GM10248 (cell line): ENCODE data around the gene HGFAC.

Source experiments
- CTCF ChIA-PET: fragments of 300-600 bp; sonication (Branson Sonifier 250); formaldehyde crosslinking; extraction: SDS; loops from one replicate; lab custom pipeline; 2021; ENCODE audit warnings: antibody characterized with exemption; lab: Yijun Ruan, JAX
- POLR2A ChIA-PET: fragments of 350-650 bp; sonication (Branson Sonifier 250); formaldehyde crosslinking; extraction: SDS; loops from one replicate; lab custom pipeline; 2020; ENCODE audit warnings: antibody characterized with exemption; lab: Yijun Ruan, JAX
- DNase-seq: peaks from one replicate; pipeline ENCODE4 v3.0.0; 2012; ENCODE audit errors: extremely low spot score
- TF ChIP-seq, protein P1 (sequence below): IDR thresholded peaks from 2 replicates; pipeline ENCODE4 v1.5.1; 2012; ENCODE audit warnings: mild to moderate bottlenecking, low read depth; ENCODE audit errors: extremely low read depth, missing control alignments, control extremely low read depth

HGFAC gene

DNA sequence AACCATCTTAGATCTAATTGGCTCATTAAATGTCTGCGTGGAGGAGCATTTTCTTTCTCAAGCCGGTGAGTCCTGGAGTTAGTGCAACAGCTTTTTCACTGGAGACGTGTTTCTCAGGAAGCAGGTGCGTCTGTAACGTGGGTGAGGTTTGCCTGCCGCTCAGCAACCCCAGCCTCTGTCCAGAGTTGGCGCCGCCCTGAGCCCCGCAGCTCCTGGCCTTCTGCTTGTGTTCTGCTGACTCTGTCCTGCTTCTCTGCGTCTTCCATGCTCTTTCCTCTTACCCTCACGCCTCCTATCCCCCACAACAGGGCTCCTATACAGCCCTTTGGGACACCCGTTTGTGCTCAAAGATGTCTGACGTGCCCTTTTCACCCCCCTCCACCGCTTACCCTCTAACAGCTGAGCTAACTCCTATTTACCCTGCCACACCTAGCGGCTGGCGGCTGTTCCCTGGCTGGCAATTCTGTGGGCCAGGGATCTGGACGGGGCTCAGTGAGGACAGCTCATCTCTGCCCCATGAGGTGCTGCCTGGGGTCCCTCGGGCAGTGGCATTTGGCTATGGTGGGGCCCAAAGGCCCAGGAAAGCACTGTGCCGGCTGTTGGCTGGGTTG, 40.1 kb downstream of the HGFAC start:
- DNase-seq = no peak
- TF ChIP-seq, protein P1, sequence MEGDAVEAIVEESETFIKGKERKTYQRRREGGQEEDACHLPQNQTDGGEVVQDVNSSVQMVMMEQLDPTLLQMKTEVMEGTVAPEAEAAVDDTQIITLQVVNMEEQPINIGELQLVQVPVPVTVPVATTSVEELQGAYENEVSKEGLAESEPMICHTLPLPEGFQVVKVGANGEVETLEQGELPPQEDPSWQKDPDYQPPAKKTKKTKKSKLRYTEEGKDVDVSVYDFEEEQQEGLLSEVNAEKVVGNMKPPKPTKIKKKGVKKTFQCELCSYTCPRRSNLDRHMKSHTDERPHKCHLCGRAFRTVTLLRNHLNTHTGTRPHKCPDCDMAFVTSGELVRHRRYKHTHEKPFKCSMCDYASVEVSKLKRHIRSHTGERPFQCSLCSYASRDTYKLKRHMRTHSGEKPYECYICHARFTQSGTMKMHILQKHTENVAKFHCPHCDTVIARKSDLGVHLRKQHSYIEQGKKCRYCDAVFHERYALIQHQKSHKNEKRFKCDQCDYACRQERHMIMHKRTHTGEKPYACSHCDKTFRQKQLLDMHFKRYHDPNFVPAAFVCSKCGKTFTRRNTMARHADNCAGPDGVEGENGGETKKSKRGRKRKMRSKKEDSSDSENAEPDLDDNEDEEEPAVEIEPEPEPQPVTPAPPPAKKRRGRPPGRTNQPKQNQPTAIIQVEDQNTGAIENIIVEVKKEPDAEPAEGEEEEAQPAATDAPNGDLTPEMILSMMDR = no peak
- ChIA-PET CTCF (interaction anchor here (0.8 to 5.0 kb wide), 13 partner anchors 10 to 384 kb away, joined by 3 to 48 read pairs (median 9); no protein-coding TSS in a partner anchor), POLR2A (no interaction called here)

DNA sequence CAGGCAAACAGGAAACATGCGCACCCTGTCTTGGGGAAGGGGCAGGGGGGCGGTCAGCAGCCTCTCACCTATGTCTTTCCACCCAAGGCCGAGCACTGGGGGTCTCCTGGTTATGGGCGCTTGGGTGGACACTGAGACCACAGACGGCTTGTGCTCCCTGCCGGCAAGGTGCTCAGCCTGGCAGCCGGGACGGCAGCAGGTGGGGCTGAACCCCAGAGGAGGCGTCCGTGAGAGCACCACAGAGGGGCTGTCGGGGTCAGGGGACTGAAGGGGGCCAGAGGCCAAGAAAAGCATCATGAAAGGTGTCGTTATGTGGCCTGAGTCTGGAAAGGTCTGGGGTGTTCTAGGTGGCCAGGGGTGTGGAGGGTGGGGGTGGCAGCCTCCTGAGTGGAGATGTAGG, 40.9 kb downstream of the HGFAC start:
- POLR2A ChIA-PET = no interaction called here
- TF ChIP-seq, protein P1 = no peak

DNA sequence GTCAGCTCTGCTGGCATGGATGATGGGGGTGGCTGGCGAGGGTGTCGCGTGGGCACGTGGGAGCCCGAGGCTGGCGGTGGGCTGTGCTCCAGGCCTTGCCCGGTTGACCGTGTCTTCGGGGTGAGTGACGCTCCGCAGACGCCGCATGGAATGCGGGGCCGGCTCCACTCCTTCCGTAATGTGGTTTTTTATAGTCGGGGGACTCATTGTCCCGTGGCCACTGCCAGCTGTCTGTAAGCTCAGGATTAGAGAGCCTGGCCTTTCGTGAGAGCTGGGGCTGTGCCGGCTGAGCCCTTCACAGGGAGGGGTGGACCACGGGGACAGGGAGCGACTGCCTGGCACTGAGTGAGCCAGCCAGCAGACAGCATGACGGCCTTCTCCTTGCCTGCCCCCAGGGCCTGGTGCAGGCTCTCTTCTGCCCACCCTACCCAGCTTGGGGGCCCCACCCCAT, 41.7 kb downstream of the HGFAC start:
- DNase-seq = no peak
- TF ChIP-seq, protein P1 = no peak
- ChIA-PET POLR2A (no interaction called here), CTCF (interaction anchor here (0.7 kb wide), 1 partner anchor 138 kb away, joined by 3 read pairs; no protein-coding TSS in a partner anchor)

More for the DNA sequence above, 40.9 kb downstream of the HGFAC start:
- CTCF ChIA-PET = interaction anchor here (2.7 to 3.9 kb wide), 2 partner anchors 12 to 31 kb away, joined by 16 to 41 read pairs; no protein-coding TSS in a partner anchor
- DNase-seq = no peak

DNA sequence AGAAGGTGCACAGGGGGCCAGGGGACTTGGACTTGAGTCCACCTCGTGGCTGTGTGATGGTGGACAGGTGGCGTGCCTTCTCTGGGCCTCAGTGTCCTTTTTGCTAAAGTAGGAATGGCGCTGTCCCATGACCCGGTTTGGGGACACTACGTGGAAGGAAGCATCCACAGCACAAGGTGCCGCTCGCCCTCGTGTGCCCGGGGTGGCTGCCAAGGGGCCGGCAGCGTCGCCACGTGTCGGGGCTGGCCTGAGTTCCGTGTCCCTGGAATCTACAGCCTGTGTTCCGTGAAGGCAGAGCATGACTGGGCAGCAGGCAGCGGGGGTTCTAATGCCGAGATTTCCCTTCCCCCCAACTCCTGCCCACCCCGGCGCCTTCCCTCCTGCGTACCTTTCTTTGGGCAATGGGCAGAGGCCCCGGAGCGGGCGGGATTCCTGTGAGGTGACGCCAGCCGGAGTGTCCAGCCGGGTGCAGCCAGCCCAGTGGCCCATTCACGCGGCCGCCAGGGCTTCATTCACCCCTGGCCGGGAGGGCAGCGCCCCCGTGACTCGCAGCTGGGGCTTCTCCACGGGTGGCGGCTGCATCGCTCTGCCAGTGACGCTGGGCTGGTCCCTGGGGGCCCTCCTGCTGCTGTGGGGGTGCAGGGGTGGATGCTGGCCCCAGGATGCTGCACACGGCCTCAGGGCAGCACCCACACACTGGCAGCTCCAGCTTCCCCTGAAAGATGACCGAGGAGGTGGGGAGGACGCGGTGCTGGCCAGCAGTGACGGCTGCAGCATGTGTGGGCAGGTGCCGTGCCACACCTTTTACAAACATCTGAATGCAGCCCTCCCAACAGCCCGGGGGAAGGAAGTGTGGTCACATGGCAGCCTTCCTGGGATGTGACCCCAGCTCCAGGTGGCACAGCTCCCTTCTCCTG, 42.5 kb downstream of the HGFAC start:
- POLR2A ChIA-PET = no interaction called here
- DNase-seq = no peak
- TF ChIP-seq, protein P1 = no peak
- CTCF ChIA-PET = interaction anchor here (0.7 kb wide), 1 partner anchor 139 kb away, joined by 3 read pairs; no protein-coding TSS in a partner anchor

DNA sequence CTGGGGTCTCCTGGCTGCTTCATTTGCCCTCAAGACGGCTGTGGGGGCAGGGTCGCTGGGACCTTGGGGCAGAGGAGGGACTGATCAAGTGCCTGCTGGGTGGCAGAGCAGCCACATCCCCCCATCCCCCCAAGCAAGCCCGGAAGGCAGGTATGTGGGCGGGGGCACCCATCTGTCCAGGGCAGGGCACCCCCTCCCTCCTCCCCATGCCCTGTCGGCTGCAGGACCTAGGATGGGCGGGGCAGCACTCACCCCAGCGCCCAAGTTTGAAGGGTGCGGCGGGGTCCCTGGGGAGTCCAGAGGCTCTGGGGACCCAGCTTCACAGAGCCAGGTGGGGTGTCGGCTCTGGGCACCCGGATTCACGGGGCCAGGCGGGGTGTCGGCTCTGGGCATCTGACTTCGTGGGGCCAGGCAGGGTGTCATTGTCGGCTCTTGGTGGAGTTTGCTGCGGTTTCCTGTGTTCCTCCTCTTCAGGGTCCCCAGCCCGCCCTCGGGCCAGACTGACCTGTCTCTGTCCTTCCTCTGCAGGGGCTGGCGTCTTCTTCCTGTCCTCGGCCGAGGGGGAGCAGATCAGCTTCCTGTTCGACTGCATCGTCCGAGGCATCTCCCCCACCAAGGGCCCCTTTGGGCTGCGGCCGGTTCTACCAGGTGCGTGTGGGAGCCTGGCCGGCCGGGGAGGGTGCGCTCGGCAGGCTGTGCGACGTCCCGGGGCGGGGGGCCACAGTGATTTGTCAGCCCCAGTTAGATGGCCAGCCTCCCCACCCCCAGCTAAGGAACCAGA, 43.4 kb downstream of the HGFAC start:
- ChIA-PET CTCF (interaction anchor here (1.1 kb wide), 1 partner anchor 139 kb away, joined by 4 read pairs; no protein-coding TSS in a partner anchor), POLR2A (no interaction called here)
- TF ChIP-seq, protein P1 = no peak
- DNase-seq = no peak

DNA sequence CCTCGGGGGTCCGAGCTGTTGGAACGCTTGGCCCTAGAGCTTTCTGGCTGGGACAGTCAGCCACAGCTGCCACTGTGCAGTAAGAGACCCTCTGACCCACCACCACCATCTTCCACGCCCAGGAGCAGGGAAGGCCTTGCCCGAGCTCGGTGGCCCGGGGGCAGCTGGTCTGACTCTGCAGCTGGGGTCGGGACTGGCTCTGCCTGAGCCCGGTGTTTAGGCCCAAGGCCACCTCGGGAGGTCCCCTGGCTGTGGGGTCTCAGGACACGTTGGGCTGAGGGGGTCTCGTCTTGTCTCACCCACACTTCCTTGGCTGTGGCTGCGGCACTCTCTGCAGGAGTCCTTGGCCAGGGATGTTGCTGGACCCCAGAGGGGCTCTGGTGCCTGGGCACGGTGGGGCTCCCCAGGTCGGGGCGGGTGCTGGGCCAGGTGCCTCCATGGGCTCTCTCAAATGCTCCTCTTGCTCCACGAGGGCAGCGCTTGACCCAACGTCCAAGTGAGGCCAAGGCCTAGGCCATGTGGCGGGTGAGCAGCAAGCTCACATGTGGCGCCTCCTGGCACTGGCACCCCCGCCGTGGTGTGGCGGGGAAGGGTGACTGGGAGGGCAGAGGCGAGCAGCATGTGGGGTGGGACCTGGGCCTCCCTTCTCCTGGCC, 44.2 kb downstream of the HGFAC start:
- CTCF ChIA-PET = interaction anchor here (1.1 to 1.6 kb wide), 2 partner anchors 27 to 140 kb away, joined by 4 to 5 read pairs; no protein-coding TSS in a partner anchor

More for the DNA sequence above, 44.2 kb downstream of the HGFAC start:
- TF ChIP-seq, protein P1 = no peak
- no peak for DNase-seq
- POLR2A ChIA-PET = no interaction called here
